PFSK-1 (cell line): Measurements from ENCODE around the gene ARF5.

Experiments
- POLR2AphosphoS5 ChIP-seq: IDR thresholded peaks from 2 replicates; pipeline ENCODE4 v1.6.1; 2012; ENCODE audit warnings: low read depth, mild to moderate bottlenecking, control low read depth, low read length, moderate library complexity
- REST ChIP-seq, 2 experiments: IDR thresholded peaks; 2 replicates each; pipeline versions ENCODE4 v1.6.1 to v1.8.0; 2011 to 2012; ENCODE audit warnings: low read depth in 2 of 2, low read length in 2 of 2, control low read depth in 1 of 2, inconsistent platforms in 1 of 2, mild to moderate bottlenecking in 1 of 2, moderate library complexity in 1 of 2; ENCODE audit not compliant: insufficient read depth in 1 of 2
- TAF1 ChIP-seq: IDR thresholded peaks from 2 replicates; pipeline ENCODE4 v1.6.1; 2012; ENCODE audit warnings: low read length, control low read depth, borderline replicate concordance; ENCODE audit not compliant: insufficient read depth

GRCh38 chr7:127594490-127594889 lies 6.3 kb downstream of the ARF5 start:
- no peak for TF ChIP-seq TAF1
- TF ChIP-seq REST (IDR thresholded peaks at IDR 0.05; ENCODE audit: insufficient read depth in 1 of 2, low read depth in 2 of 2, low read length in 2 of 2): no peak
- TF ChIP-seq POLR2AphosphoS5: no peak
